Measurements from ENCODE around the gene BMPER.

BMPER gene

DNA sequence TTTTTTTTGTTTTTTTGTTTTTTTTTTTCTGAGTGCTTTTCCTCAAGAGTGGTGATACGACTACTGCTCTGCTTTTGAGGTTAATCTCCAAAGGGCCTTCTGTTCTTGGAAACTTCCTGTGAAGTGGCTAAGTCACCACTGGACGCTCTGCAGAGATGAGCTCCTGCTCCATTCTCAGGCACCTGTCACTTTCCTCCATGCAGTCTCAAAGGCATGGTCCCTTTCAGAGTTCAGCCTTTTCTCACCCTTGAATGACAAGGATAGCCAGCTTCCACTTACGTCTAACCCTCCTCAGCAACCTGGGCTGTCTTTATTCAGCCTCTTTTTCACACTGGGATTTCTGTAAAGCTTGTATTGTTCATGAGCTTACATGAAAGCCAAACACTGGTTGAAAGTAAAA is 65.8 kb downstream of the BMPER start:
- DNase-seq: no peak

DNA sequence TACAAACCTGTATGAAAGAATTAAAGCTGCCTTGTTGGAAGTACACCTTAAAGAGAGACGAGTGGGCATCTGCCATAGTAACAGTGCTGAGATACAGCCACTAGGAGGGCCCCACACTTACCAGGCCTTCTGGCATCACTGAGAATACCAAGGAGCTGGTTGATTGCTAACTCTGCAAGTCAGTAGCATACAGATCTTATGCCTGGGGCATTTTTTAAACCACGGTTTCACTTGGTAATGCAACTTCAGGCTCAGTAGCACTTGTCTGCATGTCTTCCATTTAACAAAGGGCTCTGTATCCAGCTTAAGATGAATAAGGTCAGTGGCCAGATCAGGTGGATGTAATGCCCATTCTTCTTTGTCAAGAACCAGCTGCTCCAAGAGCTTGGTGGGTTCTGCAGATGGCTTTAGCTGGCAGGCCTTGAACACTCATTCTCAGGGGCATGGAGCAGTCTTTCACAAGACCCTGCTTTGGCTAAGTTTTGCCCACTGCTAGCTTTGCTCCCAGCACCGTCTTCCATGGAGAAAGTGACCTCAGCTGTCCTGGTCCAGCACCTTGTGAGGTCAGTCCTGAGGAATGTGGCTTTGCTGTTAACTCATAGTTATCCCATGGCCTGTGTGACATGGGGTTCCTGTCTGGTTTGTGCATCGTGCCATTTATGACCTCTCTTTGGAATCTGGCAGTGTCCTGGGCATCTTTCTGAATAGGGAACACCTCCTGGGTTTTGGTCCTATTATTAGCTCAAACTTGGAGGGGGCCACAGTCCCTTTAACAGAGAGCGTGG is 68.1 kb downstream of the BMPER start:
- no peak for DNase-seq

DNA sequence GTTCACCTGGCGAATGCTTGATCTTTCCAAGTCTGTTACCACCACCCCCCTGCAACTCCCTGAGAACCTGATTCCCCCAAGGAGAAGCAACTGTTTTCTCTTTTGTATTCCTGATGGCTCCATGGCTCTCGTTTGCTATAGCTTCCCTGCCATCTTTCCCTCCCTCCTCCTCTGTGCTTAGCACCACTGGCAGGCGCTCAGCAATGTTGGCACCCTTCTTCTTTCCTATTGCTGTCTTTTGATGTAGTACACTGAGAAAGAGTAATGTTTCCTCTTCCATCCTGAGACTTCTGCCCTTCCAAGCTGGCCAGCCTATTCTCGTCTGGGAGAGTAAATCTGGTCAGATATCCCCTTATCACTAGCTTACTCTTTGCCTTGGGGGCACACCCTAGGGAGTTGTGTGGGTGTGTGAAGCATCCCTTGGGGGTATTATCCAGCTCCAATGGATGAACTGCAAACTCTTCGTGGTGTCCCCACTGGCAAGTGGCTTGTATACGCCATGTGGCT is 74.0 kb downstream of the BMPER start:
- no peak for DNase-seq

DNA sequence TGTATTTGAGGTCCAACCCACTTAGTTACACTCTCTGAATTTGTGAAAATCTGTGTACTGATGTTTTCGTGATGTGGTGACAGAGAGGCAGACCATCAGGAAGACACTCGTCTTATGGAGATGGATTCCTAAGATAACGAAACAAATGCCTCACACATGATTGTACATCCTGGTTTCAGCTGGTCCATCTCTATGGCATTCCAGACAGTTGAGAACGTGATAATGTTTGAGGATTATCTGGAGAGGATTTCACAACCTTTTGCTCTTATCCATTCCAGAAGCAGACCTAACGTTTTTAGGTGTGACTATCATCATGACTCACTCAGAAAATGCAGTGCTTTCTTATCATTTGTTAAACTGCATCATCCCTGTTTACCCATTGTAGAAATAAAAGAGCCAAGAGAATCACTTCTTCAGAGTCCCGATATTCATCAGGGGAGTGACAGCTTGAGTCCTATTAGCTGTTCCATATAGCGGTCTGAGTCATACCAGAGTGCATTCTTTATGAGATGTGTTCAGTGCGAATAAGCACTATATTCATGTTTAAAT is 74.5 kb downstream of the BMPER start:
- no peak for DNase-seq

DNA sequence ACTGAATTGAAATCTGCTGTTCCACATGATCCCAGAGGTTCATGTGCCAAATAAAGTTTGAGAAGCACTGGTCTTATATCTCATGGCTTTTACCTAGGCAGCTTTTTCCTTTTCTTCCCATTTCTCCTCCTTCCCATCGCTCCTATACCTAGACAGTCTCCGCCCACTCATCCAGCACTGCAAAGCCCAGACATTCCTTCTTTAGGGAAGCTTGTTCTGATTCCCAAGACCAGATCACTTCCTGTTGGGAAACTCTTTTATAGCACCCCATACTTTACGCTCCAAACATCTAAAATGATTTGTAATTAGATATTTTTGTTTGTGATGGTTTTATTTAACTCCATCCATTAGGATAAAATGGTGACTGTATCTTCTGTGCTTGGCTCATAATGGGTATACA is 75.9 kb downstream of the BMPER start:
- no peak for DNase-seq

DNA sequence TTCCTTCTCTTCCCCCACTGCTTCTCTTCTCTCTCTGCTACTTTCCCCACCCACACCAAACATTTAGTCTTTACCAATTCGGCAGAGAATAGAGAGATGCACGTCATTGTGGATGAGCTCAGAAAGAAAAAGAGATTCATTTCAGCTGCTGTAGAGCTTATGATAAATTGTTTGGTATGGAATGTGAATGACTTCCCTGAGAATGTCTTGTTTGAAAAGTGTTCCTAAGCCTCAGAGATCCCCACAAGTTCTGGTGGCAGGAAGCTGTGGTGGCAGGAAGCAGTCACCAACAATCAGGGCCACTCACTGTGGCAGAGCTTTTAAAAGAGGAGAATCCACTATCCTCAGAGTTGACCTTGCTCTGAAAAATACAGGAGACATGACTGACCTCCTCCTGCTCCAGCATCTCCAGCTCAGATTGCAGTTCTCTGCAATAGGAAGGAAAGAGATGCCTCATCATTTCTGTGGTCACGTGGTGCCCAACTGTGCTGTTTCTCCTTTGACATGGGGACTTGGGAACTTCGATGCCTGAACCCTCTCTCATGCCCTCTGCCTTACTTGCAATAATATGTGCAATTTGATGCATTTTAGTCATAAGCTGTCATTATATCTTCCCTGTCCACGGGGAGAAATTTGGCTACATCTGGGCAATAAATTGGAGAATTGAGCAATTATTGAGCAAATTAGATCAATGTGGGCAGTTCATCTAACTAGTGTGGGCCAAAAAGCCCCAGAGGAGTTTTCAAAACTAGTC is 76.5 kb downstream of the BMPER start:
- DNase-seq: no peak

DNA sequence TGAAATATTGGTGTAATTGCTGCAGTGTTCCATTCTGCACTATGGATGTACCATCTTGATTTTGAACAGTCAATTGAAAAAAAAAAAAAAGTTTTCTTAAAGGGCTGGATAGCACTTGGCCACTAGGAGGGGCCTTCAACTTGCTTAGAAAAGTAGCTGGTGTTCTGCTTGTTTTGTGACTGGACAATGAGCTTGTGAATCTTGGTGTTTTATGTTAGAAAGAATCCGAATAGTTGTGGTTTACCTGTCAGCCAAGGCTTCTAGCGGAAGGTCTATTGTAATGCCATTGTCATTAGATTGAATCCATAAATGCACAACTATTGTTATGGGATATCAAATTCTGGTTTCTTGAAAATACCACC is 77.1 kb downstream of the BMPER start:
- no peak for DNase-seq

DNA sequence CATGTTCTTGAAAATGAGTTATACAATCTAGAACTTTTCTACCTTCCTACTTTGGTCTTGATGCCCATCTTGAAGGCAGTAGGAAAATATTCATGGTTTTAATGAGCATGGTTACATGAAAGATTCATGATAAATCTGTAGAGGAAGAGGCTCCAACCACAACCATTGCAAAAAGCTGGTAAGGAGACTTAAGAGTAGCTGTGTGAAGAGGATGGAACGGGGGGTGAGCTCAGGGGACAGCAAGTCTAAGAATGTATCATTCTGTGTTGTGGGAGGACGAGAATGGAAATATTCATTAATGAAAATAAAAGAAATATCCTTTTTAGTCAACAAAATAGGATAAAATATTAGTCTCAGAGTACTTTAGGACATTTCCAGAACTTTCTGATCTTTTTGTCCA is 81.1 kb downstream of the BMPER start:
- DNase-seq: no peak

DNA sequence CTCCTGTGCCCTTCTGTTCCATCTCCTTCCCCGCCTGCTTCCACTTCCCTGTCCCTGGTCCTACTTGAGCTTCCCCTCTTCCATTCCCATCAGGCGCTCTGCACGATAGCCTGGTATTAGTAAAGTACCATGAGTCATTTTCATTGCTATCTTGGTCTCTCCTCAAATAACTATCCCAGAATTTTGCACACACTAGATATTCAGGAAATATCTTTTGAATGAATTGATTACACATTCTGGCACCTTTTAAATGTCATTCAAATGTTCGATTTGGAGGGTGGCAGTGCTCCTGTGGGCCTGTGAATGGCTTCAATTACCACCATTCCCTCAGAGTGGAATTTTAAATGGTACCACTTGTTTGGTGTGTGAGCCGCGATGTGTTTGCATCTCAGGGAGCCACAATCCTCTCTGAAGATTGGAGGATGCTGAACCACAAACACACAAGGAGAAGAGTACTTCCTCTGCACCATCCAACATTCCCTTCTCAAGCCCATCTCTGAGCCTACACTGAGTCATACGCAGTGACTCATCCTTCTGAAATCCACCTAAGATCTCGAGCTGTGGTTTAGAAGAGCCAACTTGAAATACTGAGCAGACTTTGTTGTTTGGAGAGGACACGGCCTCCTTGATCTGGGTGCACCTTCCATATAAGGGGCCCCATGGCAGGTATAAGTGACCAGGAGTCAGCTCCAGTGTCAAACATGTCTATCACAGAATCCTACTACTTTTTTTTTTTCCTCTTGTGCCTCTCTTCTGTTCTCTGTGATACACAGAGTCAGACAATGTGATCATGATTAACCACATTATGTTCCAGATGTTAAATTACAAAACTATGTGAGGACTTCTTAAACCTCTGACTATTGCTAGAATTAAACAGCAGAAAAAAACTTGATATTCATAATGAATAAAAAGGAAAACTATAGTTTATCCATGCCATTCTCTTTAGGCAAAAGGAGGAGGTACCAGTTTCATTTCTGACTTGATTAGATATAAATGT is 81.9 kb downstream of the BMPER start:
- DNase-seq: no peak

DNA sequence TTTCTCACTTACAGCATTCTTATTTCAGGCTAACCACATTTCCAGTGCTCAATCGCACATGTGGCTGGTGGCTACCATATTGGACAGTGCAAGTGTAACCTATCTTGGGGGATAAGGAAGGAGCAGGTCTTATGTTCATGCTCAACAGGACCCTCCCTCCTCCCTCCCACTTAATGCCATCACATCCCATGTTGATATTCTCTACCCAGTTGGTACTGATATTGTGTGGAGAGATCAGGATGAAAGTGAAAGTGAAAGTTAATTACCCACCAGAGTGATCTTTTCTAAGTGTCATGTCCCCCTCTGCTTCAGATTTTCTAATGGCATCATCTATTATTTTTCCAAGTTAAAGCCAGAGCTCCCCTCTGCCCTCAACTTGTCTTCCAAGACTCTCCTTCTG is 91.6 kb downstream of the BMPER start:
- DNase-seq: no peak

DNA sequence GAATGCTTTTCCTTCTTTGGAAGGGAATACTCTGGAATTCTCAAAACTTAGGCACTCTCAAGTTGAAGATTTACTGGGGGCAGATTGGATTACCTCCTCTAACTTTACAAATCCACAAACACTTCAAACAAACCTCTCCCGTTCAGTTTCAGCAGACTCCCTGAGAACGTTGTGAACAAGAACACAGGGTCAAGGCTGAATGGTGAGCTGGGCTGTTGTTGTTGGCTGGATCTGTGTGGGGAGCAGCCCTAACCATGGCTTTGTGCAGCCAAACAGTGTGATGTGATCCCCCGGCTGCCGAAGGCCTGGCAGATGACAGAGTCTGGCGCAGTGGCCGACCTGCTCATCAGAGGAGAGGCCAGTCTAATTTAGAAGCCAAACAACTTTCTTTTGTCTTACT is 93.1 kb downstream of the BMPER start:
- no peak for DNase-seq

DNA sequence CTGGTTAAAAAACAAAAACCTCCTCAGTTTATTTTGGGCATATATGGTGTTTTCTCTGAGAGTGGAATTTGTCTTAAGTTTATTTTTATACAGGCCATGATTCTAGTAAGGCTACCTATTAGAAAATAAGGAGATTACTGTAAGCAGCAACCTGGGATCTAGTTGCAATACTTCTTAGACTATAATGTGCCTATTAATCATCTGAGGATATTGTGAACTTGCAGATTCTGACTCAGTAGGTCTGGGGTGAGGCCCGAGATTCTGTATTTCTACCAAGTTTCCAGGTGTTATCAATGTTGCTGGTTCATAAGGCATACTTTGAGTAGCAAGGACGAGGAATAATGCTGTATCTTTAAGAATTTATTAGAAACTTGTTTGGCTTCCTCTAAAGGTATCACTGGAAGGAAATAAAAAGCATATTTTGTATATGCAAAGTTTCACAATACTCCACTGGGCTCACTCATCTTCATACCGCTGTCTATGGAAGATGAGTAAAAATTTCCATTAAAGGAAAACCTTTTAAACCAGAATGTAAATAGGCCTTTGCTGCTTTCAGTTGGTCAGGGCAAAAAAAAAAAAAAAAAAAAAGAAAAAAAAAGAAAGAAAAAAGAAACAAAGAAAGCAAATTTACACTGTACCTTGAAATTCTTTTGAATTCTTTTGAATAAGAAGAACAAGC is 105.8 kb downstream of the BMPER start:
- no peak for DNase-seq

DNA sequence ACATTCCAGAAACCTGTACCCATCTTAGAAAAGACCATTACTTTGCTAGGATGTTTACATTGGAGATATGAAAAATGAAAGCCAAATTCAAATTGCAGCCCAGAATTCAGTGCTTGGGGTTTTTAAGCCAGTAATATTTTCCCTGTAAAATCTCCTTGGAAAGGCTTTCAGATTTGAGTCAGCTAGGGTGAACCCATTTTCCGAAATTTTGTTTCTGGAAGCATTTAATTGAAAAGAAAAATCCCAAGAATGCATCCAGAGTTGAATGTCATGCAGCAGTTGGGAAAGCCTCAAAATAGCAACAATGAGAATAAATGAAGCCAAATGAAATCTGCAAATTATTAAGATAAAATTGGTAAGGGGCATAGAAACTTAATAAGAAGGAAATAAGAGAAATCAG is 106.4 kb downstream of the BMPER start:
- DNase-seq: no peak

DNA sequence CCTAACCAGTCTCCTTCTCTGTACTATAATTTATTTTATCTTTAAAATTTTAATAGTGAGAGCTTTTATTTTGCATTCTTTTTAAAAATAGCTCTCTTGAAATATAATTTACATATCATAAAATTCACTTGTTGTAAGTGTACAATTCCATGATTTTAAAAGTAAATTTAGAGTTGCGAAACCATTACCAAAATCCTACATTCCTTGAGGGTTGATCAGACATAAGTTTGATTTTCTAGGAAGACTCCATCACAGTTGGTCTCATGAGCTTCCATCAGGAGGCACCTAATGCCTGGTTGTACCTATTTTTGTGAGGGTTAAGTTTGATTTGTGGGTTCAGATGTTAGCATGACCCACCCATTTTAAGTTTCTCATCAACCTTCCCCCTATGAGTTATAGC is 108.1 kb downstream of the BMPER start:
- DNase-seq: no peak

DNA sequence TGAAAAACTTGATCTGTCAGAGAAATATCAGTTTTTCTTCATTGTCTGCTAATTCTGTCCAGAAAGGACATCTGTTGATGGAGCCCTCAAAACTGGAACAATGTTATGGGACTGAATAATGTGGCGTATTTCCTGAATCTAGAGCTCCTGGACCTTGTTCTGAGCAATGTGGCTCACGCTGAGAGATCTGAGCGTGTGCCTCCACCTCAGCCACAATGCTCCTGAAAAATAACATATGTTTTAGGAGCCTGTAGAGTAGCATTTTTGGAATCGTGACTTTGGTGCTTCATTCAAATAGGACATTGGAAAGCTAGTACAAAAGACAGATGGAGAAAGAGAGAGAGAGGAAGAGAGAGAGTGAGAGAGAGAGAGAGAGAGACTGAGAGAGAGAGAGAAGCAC is 110.3 kb downstream of the BMPER start:
- no peak for DNase-seq

DNA sequence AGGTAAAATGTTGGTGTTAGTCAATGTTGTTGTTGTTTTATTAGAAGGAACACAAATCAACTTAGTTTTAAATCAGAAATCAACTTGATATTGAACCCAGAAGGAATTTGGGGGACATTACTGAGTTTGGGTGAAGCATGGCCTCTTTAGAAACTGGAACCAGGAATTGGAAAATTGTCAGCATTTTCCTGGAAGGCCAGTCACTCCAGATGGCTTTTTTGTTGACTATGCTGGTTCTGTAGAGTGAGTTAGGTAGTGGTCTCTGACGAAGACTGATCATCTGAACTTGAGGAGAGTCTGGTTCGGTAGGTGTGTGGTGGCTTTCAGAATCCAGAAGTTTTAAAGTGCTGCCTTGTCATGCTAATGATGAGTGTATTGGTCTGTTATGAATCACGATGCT is 111.5 kb downstream of the BMPER start:
- no peak for DNase-seq

DNA sequence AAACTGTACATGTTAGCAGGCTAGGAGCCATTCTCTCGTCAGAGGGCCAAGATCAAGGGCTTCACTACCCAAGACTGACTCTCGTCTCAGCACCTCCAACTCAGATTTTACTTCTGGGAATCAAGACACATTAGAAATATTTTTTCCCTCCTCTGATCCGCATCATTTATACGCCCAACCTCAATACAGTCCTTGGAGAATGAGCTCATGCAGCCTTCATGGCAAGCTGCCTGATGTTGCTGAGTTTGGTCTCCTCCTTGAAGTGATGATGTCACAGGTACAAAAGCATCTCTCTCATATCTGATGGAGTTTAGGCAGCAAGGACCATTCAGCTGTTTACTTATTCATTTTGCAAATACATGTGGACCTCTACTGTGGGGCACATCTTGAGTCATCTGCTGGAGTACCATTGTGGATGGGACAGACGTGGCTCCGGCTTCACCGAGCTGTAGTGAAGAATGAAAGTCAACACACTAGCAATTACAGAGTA is 114.0 kb downstream of the BMPER start:
- no peak for DNase-seq

DNA sequence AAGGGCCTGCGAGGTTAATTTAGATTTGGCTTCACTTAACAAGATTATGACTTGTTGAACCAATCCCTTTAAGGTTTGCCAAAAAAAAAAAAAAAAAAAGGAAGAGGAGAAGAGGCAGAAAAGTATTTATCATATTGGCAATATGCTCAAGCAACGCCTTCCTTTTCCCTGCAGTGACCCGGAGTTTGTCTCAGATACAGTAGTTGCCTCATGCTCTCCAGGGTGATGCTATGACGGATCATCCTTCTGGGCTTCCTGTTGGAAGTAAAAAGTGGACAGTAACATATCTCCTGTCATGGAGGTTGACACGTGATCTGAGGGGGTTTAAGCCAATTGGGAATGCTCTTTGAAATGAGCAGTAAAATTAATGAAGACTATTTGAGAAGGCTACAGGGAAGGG is 117.3 kb downstream of the BMPER start:
- no peak for DNase-seq

DNA sequence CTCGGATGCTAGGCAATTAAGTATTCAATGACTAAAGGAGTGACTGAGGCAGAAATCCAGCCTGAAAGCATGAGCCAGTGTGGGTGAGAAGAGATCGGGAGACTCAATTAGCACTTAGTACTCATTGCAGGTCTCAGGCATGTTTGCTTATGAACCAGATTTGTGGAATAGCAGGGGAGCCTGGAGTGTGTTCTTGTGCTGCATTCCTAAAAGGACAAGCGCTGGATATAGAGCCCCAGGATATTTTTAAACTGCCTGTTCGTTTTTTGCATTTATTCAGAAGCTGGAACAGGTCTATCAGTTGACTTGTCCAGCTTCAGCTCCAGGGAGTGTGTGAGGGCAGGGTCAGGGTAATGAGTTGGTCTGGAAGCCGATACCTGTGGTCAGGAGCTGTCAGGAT is 120.3 kb downstream of the BMPER start:
- no peak for DNase-seq

DNA sequence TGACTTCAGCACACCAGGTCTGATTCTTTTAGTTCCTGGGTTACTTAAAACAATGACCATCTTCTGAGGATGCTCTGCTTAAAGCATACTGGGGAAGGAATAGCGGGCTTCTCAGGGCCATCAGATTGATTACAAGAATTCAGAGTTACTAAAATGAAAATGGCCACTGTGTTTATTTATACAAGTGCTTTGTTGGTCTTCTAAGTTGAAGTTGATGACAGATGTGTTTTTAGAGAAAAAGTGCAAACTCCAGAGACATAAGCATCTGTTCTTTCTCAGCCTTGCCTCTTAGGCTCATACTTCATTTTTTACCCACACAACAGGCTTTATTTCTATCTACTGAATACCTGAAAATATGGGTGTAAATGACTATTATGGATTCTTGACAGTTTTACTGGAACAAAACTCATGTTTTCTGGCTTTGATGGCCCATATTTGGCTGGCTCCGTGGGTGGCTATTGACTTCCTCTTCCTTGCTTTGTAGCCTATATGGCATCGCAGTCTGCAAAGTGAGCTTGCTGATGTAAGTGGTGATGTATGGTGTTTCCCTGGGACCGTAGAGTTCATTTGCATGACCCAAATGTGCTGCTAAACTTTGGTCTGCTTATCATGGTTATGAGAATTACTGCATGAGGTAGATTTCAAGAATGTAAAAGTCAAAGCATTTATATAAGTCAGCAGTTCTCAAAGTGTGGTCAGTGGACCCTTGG is 121.3 kb downstream of the BMPER start:
- DNase-seq: peak in 1 of 4 experiments; percentile 3

DNA sequence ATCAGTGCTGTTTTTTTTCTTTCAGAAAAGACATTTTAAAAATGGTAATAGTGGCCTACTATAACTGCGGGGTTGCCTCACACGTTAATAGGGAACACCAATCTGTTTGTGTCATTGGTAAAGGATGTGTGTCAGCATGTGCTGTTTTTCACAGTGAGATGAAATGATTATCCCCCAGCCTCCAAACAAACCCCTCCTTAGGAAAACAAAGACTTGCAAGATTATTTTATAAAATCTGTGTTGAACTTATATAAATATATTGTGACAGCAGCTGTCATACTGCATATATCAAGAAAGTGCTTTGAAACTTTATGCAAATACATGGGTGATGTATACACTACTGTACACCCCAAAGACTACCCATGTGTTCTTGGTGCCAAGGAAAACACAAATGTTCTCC is 125.8 kb downstream of the BMPER start:
- no peak for DNase-seq
